HG03378 (cell line): ENCODE measurements around the gene IGSF8.

Source experiments
- ATAC-seq: cut with Tn5 transposase; IDR thresholded peaks from one replicate; pipeline ENCODE4 v1.9.1; 2021; ENCODE audit warnings: mild to moderate bottlenecking, moderate library complexity; ENCODE audit not compliant: unreplicated experiment

Gene IGSF8

GRCh38 chr1:160089883-160090282, 8.5 kb downstream of the IGSF8 start:
- ATAC-seq, result no peak

DNA sequence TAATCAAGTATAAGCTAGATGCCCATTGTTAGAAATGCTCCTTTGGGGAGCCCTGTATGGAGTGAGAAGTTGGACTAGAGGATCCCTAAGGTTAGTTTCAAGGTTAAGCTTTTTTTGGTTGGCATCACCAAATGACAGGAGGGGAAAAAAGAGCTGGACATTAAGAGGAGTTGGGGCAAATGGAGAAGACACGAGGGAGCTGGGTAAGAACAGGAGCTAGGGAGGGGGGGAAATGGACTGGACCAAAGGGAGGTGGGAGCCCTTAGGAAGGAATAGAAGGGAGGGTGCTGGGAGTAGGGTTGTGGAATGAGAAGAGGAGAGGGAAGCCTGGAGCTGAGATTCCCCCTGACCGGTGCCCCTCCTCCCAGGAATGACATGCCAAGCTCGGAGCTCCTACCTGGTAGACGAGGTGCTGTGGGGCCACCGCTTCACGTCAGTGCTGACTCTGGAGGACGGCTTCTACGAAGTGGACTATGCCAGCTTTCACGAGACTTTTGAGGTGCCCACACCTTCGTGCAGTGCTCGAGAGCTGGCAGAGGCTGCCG, 11.2 kb downstream of the IGSF8 start:
- ATAC-seq, result no peak

DNA sequence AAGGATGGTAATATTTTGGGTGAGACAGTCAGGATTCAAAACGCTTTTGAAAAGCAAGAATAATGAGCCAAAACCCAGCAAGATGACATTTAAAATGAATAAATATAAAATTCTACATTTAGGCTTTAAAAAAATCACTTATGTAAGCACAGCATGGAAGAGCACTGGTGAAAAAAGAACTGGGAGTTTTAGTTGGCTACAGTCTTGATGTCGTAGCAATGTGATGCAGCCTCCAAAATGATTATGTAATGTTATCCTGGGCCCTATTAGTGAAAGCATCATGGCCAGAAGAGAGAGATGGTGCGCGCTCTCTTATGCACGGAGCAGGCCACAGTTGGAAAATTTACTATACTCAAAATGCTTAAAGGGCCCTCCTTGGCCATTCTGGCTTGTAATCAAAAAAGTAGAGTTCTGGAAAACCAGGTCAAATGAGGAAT, 11.9 kb downstream of the IGSF8 start:
- ATAC-seq, result no peak

- no peak for ATAC-seq
Measured at GRCh38 chr1:160085686-160086455, 12.5 kb downstream of the IGSF8 start.

GRCh38 chr1:160084771-160085321, 13.6 kb downstream of the IGSF8 start:
- ATAC-seq, result no peak

DNA sequence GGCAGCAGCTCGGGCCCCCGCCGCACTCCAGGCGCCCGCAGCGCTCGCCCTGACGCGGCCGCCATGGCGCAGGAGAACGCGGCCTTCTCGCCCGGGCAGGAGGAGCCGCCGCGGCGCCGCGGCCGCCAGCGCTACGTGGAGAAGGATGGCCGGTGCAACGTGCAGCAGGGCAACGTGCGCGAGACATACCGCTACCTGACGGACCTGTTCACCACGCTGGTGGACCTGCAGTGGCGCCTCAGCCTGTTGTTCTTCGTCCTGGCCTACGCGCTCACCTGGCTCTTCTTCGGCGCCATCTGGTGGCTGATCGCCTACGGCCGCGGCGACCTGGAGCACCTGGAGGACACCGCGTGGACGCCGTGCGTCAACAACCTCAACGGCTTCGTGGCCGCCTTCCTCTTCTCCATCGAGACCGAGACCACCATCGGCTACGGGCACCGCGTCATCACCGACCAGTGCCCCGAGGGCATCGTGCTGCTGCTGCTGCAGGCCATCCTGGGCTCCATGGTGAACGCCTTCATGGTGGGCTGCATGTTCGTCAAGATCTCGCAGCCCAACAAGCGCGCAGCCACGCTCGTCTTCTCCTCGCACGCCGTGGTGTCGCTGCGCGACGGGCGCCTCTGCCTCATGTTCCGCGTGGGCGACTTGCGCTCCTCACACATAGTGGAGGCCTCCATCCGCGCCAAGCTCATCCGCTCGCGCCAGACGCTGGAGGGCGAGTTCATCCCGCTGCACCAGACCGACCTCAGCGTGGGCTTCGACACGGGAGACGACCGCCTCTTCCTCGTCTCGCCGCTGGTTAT, 14.2 kb downstream of the IGSF8 start:
- ATAC-seq, result no peak

GRCh38 chr1:160082926-160083325, 15.5 kb downstream of the IGSF8 start:
- ATAC-seq, result no peak

- no peak for ATAC-seq
Measured at GRCh38 chr1:160082487-160082886, 15.9 kb downstream of the IGSF8 start.

DNA sequence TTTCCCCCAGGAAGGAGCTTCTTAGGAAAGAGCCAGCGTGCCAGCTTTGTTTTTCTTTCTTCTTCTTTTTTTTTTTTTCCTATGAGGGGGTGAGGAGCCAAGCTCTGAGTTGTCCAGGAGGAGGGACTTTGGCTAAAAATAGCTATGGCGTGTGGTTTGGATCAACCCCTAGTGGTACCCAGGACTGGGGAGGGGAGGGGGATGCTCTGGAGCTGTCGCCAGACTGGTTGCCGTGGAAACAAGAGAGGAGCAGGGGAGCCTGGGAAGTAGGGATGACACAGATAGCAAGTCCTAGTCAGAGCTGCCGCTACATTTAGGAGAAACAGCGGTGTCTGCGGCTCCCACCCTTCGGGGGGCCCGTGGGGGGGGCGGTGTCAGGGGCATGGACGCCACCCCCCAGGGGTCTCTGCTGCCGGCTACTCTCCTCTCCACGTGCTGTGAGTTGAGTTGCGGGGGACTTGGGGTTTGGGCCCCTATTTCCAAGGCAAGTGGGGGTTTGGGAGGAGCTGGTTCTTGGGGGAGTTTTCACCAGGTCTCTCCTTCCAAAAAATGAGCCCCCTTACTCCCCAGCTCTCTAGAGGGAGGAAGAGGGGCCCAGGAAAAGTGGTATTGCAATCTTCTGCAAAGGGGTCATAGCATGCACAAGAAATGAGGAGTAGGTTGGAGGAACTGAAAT, 17.0 kb downstream of the IGSF8 start, which contains the start of gene KCNJ9:
TSS of gene KCNJ9 (plus strand) at position 278 of the 676 bp plus-strand sequence. CDS start 2,493 bp downstream, outside the sequence.
- no peak for ATAC-seq

DNA sequence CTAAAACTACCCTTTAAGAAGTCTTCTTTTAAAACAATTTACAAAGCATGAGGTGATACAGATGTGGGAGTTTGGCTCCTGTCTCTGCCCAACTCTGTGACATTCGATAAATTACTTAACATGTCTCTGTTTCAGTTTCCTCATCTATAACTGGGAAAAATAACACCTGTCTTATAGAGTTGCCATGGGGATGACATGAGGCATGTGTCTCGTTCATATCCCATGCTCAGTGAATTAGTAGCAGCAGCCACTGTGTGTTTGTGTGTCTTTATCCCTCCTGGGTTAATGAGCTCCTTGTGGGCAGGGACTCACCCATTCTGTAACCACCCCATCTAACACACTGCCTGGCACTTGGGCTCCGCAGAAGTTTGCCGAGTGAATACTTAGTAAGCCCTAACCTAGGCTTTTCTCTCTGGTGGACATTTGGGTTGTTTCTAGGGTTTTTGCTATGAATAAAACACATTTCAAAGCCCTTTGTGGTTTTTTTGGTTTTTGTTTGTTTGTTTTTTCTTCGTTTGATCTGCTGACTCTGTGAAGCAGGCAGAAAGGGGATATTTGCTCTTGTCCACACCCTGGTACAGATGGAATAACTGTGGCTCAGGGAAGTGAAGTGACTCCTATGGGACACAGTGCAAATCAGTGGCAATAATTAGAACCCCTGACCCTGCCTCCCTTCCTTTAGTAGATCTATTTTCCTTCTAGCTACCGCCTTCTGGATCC, 17.9 kb downstream of the IGSF8 start:
- ATAC-seq, result no peak

GRCh38 chr1:160079448-160079847, 19.0 kb downstream of the IGSF8 start:
- ATAC-seq, result no peak

- no peak for ATAC-seq
Measured at GRCh38 chr1:160078512-160079195, 19.8 kb downstream of the IGSF8 start.

DNA sequence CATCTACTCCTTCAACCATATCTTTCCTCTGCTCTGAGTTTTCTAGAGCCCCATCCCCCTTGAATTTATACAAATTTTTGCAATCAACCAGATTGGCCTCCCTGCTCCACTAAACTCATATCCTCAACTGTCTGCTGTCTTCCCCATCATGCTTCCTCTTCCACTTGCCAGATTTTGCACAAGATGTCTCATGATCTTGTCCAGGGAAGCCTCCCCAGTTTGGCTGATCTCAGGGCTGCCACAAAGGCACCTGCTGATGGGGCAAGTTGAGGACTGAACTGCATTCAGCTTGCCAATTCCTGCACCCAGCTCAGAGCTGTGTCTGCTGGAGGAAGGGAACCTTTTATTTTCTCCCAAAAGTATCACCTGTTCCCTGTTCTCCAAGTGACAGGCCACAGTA, 20.9 kb downstream of the IGSF8 start:
- ATAC-seq, result no peak

DNA sequence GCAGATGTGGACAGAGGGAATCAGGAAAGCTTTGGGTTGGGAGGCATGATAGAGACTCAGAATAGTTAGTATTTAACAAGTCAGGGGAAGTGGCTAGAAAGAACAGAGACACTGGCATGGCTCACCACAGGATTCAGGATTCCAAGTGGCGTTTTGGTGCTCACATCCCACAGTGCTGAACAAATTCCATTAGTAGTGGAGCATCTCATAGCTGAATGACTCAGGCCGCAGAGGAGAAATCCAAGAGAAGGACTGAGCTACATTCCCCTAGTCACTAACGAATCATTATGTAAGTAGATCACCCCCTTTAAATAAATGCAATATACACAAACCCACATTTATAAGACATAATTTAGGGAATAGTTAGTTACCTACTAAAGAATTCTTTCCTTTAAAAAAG, 22.1 kb downstream of the IGSF8 start:
- no peak for ATAC-seq

GRCh38 chr1:160075836-160076235, 22.6 kb downstream of the IGSF8 start:
- ATAC-seq, result no peak

DNA sequence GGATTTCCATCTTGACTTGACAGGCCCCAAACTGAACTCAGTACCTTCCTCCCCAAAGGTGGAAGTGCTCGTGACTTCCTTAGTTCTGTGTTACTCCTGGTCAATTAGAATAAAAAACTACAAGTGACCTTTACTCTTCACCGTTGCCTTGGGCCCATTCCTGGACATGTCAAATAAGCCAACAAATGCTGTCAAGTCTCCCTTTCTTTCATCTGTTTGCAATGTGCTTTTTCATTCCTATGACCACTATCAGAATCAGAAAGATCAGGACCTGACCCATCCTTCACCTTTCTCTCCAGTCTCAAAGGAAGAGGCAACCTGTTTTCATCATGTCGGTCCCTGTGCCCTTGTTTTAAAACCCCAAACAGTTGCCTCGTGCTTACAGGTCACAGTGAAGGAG, 23.6 kb downstream of the IGSF8 start:
- no peak for ATAC-seq

GRCh38 chr1:160071289-160071688, 27.1 kb downstream of the IGSF8 start:
- ATAC-seq, result no peak

DNA sequence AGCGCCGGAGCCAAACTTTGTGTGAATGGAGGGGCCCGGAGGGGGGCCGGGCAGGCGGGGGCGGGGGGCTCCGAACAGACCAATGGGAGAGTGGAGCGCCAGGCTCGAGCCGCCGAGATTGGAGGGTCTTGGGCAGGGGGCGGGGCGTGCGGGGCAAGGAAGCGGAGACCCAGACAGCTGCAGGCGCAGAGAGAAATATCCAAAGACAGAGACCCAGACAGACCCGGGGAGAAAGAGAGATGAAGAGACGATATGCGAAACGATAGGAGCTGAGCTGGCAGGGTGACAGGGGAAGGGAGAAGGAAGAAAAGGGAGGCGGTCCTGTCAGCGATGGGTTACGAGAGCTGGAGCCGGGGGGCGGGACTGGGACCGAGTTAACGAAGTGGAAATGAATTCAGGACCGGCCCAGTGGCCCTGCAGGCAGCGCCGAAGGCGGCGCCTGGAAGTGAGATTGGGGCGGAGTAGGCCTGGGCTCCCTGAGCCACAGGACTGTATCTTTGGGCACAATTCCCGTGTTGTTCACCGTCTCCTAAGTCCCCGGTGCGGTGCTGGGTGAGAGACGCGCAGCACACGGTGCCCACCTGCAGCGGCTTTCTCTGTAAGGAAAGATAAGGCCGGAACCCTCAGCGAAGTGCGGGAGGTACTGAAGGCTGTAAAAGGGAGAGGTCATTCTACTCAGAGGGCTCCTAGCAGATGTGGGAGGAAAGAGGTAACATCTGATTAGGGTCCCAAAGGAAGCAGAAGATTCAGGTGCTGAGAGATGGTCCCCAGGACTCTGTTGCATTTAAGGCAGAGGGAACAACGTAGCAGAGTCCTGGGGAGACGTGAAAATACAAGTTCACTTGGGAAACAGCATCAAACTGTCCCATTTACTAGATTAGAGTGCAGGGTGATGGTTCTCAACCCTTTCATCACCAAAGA, 27.9 kb downstream of the IGSF8 start:
- no peak for ATAC-seq
